Ramos (cell line): Measurements from ENCODE around the gene UNC50.
"Not testable (repeated sequence)": the region's sequence is repeated elsewhere in the genome, so short reads cannot be mapped to it uniquely, and the experiment has no call there.

Experiments used
- in situ Hi-C: fragments of 300-500 bp; cut with MboI; formaldehyde crosslinking; loops from one replicate; pipeline ENCODE4 v1.14.3; 2022; ENCODE audit warnings: low sequenced_read_pairs; ENCODE audit not compliant: unreplicated experiment

Gene UNC50

GRCh38 chr2:98658816-98659490 lies 50.6 kb downstream of the UNC50 start:
- in situ Hi-C loops, result no loop called here

GRCh38 chr2:98659491-98659840 lies 51.1 kb downstream of the UNC50 start:
- in situ Hi-C loops, result not testable (repeated sequence)

GRCh38 chr2:98663511-98664090 lies 55.2 kb downstream of the UNC50 start:
- in situ Hi-C loops, result no loop called here

GRCh38 chr2:98664323-98664722 lies 55.9 kb downstream of the UNC50 start:
- in situ Hi-C loops, result no loop called here

GRCh38 chr2:98665677-98666076 lies 57.3 kb downstream of the UNC50 start:
- in situ Hi-C loops, result no loop called here
